Endothelial cell (in vitro differentiated cells): Measurements from ENCODE around the gene CREB3L1. TPM values are rescaled to one million over a fixed set of nuclear protein-coding genes. Genes with fewer than 3 reads are reported as not detected.
"Not testable (repeated sequence)": the region's sequence is repeated elsewhere in the genome, so short reads cannot be mapped to it uniquely, and the experiment has no call there.

Source experiments
- DNase-seq: peaks from one replicate; pipeline ENCODE4 v3.0.0; 2021; ENCODE audit warnings: low spot score
- H3K27ac Mint-ChIP-seq: one replicate; pipeline ENCODE4 v1.8.0; 2021; ENCODE audit warnings: mixed read lengths, inconsistent platforms; ENCODE audit not compliant: unreplicated experiment
- H3K27me3 Mint-ChIP-seq: one replicate; pipeline ENCODE4 v1.8.0; 2021; ENCODE audit warnings: mild to moderate bottlenecking, moderate library complexity, mixed read lengths, inconsistent platforms; ENCODE audit not compliant: unreplicated experiment
- H3K36me3 Mint-ChIP-seq: one replicate; pipeline ENCODE4 v1.8.0; 2021; ENCODE audit warnings: mild to moderate bottlenecking, low read depth, mixed read lengths, inconsistent platforms; ENCODE audit not compliant: unreplicated experiment
- H3K4me1 Mint-ChIP-seq: one replicate; pipeline ENCODE4 v1.8.0; 2021; ENCODE audit warnings: mild to moderate bottlenecking, mixed read lengths, inconsistent platforms; ENCODE audit not compliant: unreplicated experiment
- H3K4me3 Mint-ChIP-seq: one replicate; pipeline ENCODE4 v1.8.0; 2021; ENCODE audit warnings: mild to moderate bottlenecking, mixed read lengths, inconsistent platforms; ENCODE audit not compliant: unreplicated experiment
- H3K9me3 Mint-ChIP-seq: one replicate; pipeline ENCODE4 v1.8.0; 2021; ENCODE audit warnings: mixed read lengths, inconsistent platforms; ENCODE audit not compliant: unreplicated experiment
- total RNA-seq: library from RNA; stranded (reverse); fragmentation: NEBNext Ultra II Directional; extraction: Animal tissue kit (Norgen Biotek cat#: 25700); gene quantifications from one replicate; pipeline ENCODE4 v1.2.1, GENCODE V29; 2021; ENCODE audit not compliant: unreplicated experiment
- TF ChIP-seq, protein P1 (sequence below): fragments of 200-600 bp; sonication (generic); IDR thresholded peaks from one replicate; pipeline ENCODE4 v1.5.0; 2021; ENCODE audit warnings: antibody characterized with exemption; ENCODE audit not compliant: unreplicated experiment

CREB3L1 gene
- total RNA-seq, 1 donor from 2014 or later: 21.6 TPM

DNA sequence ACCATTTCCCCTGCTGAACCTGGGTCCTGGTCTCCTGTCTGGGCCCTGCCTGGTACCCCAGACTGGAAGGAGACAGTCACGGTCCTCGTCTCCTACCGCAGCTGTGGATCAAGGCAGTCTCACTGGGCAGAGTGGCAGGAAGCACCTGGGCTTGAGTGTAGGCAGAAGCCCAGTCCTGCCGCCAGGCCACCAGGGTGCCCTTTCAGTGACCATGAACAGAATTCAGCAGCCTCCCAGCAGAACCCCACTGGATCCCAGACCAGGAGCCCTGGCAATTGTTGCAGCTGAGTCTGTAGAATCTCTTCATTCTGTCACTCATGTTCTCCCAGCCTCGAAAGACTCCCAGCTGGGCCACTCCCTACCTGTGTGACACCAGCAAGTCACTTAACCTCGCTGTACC lies 25.5 kb upstream of the CREB3L1 start:
- no peak for DNase-seq
- no peak overlapping the region for H3K27ac Mint-ChIP-seq
- peaks cover 5% of the 10 kb centered on the region for H3K36me3 Mint-ChIP-seq

DNA sequence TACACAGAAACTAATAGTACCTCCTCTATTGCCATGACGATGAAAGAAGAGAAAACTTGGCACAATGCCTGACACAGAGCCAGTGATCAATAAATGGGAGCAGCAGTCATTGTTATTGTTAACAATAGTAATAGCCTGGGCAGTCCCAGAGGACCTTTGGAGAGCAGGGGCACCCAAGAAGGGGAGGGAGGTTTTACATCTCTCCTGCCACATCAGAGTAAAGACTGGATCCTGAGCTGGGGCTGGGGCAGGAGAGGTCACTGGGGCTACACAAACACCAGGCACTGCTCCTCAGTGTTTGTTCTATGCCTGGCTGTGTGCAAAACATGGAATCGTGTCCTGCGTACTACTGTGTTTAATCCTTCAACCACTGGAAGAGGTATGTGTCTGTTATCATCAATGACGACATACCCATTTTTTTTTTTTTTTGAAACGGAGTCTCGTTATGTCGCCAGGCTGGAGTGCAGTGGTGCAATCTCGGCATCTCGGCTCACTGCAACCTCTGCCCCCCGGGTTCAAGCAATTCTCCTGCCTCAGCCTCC lies 25.0 kb upstream of the CREB3L1 start:
- H3K27me3 Mint-ChIP-seq: peaks cover 6% of the 10 kb centered on the region
- H3K36me3 Mint-ChIP-seq: peaks cover 5% of the 10 kb centered on the region
- H3K27ac Mint-ChIP-seq: no peak overlapping the region
- DNase-seq: no peak
- peaks cover 3% of the 10 kb centered on the region for H3K4me1 Mint-ChIP-seq
- TF ChIP-seq, protein P1, sequence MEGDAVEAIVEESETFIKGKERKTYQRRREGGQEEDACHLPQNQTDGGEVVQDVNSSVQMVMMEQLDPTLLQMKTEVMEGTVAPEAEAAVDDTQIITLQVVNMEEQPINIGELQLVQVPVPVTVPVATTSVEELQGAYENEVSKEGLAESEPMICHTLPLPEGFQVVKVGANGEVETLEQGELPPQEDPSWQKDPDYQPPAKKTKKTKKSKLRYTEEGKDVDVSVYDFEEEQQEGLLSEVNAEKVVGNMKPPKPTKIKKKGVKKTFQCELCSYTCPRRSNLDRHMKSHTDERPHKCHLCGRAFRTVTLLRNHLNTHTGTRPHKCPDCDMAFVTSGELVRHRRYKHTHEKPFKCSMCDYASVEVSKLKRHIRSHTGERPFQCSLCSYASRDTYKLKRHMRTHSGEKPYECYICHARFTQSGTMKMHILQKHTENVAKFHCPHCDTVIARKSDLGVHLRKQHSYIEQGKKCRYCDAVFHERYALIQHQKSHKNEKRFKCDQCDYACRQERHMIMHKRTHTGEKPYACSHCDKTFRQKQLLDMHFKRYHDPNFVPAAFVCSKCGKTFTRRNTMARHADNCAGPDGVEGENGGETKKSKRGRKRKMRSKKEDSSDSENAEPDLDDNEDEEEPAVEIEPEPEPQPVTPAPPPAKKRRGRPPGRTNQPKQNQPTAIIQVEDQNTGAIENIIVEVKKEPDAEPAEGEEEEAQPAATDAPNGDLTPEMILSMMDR: no peak
- no peak overlapping the region for H3K4me3 Mint-ChIP-seq
- no peaks in the 10 kb centered on the region for H3K9me3 Mint-ChIP-seq

More for the DNA sequence above, 25.5 kb upstream of the CREB3L1 start:
- TF ChIP-seq, protein P1: no peak
- no peak overlapping the region for H3K4me3 Mint-ChIP-seq
- peaks cover 6% of the 10 kb centered on the region for H3K27me3 Mint-ChIP-seq
- H3K4me1 Mint-ChIP-seq: peaks cover 3% of the 10 kb centered on the region
- no peaks in the 10 kb centered on the region for H3K9me3 Mint-ChIP-seq

DNA sequence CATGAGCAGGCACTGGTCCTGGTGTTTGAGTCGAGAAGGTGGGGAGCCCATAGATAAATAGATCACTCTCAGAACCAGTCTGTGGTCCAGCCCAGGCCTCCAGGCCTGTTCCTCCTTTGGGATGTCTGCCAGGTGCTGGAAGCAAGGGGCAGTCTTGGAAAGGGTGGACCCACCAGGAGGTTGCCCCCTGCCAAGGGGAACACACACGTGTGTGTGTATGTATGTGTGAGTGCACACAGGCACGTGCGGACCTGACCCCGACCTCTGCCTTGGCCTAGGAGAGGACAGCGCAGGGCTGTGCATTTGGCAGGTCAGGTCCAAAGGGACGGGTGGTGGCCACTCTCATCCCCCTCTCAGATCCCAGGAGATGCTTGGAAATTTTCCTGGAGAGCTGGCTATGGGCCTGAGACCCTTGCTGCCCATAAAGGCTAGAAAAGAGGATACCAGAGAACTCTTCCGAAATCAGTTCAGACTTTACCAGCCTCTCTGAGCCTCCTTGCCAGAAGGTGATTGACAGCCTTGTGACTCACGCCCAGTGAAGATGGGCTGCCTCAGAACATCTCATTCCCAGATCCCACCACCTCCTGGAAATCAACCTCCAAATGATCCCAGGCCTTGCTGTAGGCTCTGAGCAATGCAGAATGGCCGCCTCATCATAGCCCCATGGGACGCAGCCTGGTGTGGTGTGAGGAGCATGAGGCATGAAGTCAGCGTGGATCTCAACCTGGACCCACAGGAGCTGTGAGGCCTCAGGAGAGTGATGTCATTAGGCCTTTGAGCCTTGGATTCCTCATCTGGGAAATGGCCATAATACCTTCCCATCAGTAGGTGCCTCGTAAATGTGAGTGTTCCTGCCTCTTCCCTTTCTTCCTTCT lies 24.0 kb upstream of the CREB3L1 start:
- Mint-ChIP-seq H3K36me3 (peaks cover 5% of the 10 kb centered on the region), H3K9me3 (no peaks in the 10 kb centered on the region), H3K27ac (no peak overlapping the region), H3K4me3 (no peak overlapping the region), H3K4me1 (peaks cover 3% of the 10 kb centered on the region), H3K27me3 (peaks cover 6% of the 10 kb centered on the region)
- TF ChIP-seq, protein P1: no peak
- DNase-seq: no peak

DNA sequence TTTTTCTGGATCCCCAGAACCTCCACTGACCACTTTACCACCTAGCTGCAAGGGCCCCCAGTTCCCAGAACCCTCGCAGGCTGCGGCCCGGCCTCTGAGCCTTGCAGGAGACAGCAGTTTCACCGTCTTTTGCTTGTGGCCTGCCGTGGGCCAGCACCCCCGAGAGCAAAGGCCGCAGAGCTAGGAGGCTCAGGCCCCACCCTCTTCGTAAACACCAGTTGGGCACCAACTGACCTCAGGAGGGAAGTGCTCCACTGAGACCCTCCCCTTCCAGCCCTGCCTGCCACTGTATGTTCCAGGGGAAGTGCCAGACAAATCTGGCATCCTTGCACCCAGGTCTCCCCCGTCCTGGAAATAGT lies 23.4 kb upstream of the CREB3L1 start:
- Mint-ChIP-seq H3K36me3 (no peaks in the 10 kb centered on the region), H3K27ac (no peak overlapping the region), H3K4me1 (peaks cover 3% of the 10 kb centered on the region), H3K4me3 (no peak overlapping the region), H3K9me3 (no peaks in the 10 kb centered on the region), H3K27me3 (peaks cover 3% of the 10 kb centered on the region)
- no peak for DNase-seq
- TF ChIP-seq, protein P1: no peak

DNA sequence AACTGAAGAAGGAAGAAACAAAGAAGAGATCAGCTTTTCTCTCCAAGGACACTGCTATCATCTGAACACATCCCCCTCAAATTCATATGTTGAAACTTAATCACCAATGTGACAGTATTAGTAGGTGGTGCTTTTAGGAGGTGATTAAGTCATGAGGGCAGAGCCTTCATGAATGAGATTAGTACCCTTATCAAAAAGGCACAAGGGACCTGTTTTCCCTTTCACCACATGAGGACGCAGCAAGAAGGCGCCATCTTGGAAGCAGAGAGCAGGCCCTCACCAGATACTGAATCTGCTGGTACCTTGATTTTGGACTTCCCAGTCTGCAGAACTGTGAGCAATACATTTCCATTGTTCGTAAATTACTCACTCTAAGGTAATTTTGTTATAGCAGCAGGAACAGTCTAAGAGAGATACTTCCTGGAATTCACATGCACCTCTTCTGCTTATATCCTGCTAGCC lies 20.9 kb upstream of the CREB3L1 start:
- peaks cover 3% of the 10 kb centered on the region for H3K4me1 Mint-ChIP-seq
- H3K27ac Mint-ChIP-seq: no peak overlapping the region
- no peak overlapping the region for H3K4me3 Mint-ChIP-seq
- TF ChIP-seq, protein P1: no peak
- DNase-seq: no peak
- no peaks in the 10 kb centered on the region for H3K36me3 Mint-ChIP-seq
- H3K27me3 Mint-ChIP-seq: no peaks in the 10 kb centered on the region
- H3K9me3 Mint-ChIP-seq: no peaks in the 10 kb centered on the region

DNA sequence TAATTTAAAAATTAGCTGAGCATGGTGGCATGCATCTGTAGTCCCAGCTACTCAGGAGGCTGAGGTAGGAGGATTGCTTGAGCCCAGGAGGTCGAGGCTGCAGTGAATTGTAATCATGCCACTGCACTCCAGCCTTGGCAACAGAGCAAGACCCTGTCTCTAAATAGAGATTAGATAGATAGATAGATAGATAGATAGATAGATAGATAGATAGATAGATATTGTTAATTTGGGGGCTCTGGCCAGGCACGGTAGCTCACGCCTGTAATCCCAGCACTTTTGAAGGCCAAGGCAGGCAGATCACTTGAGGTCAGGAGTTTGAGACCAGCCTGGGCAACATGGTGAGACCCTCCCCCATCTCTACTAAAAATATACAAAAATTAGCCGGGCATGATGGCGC lies 18.1 kb upstream of the CREB3L1 start:
- peaks cover 13% of the 10 kb centered on the region for H3K27me3 Mint-ChIP-seq
- not testable (repeated sequence) for H3K36me3 Mint-ChIP-seq, H3K27ac Mint-ChIP-seq, H3K9me3 Mint-ChIP-seq, DNase-seq, H3K4me3 Mint-ChIP-seq, H3K4me1 Mint-ChIP-seq
